GM19328 (cell line): Measurements from ENCODE around the gene SLC6A7.

ENCODE experiments used
- ATAC-seq: cut with Tn5 transposase; IDR thresholded peaks from one replicate; pipeline ENCODE4 v1.9.1; 2021; ENCODE audit warnings: mild to moderate bottlenecking, moderate library complexity; ENCODE audit not compliant: unreplicated experiment

Gene SLC6A7

GRCh38 chr5:150188146-150188842 lies 1.6 kb upstream of the SLC6A7 start:
- no peak for ATAC-seq

GRCh38 chr5:150189326-150189725 lies 536 bp upstream of the SLC6A7 start:
- no peak for ATAC-seq

GRCh38 chr5:150190503-150190979 lies 679 bp downstream of the SLC6A7 start:
- ATAC-seq, result no peak

GRCh38 chr5:150190987-150191386 lies 1.1 kb downstream of the SLC6A7 start:
- no peak for ATAC-seq

GRCh38 chr5:150192462-150192861 lies 2.6 kb downstream of the SLC6A7 start:
- no peak for ATAC-seq

- no peak for ATAC-seq
These were observed 6.0 kb downstream of the SLC6A7 start for GRCh38 chr5:150195736-150196485.

GRCh38 chr5:150196514-150196913 lies 6.7 kb downstream of the SLC6A7 start:
- ATAC-seq, result no peak

GRCh38 chr5:150196986-150197385 lies 7.1 kb downstream of the SLC6A7 start:
- ATAC-seq, result no peak

- no peak for ATAC-seq
These were observed 7.6 kb downstream of the SLC6A7 start for GRCh38 chr5:150197476-150197875.

GRCh38 chr5:150202501-150202900 lies 12.6 kb downstream of the SLC6A7 start:
- ATAC-seq, result no peak

- no peak for ATAC-seq
These were observed 14.1 kb downstream of the SLC6A7 start for GRCh38 chr5:150203832-150204589.

- no peak for ATAC-seq
These were observed 14.7 kb downstream of the SLC6A7 start for GRCh38 chr5:150204590-150204960.

- ATAC-seq, result no peak
These were observed 16.4 kb downstream of the SLC6A7 start for GRCh38 chr5:150206098-150206778.

- ATAC-seq, result no peak
These were observed 16.9 kb downstream of the SLC6A7 start for GRCh38 chr5:150206779-150207115.

GRCh38 chr5:150208187-150209098 lies 18.6 kb downstream of the SLC6A7 start:
- ATAC-seq, result no peak

- ATAC-seq, result no peak
These were observed 19.3 kb downstream of the SLC6A7 start for GRCh38 chr5:150209099-150209635.

- ATAC-seq, result no peak
These were observed 20.8 kb downstream of the SLC6A7 start for GRCh38 chr5:150210644-150211043.

GRCh38 chr5:150211156-150212030 lies 21.5 kb downstream of the SLC6A7 start:
- ATAC-seq, result no peak

GRCh38 chr5:150213530-150213929 lies 23.7 kb downstream of the SLC6A7 start:
- ATAC-seq, result no peak
